ENCODE results near the gene PNPLA1.

PNPLA1 gene, protein sequence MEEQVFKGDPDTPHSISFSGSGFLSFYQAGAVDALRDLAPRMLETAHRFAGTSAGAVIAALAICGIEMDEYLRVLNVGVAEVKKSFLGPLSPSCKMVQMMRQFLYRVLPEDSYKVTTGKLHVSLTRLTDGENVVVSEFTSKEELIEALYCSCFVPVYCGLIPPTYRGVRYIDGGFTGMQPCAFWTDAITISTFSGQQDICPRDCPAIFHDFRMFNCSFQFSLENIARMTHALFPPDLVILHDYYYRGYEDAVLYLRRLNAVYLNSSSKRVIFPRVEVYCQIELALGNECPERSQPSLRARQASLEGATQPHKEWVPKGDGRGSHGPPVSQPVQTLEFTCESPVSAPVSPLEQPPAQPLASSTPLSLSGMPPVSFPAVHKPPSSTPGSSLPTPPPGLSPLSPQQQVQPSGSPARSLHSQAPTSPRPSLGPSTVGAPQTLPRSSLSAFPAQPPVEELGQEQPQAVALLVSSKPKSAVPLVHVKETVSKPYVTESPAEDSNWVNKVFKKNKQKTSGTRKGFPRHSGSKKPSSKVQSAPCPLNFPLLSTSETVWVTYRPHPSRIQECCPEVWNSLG

DNA sequence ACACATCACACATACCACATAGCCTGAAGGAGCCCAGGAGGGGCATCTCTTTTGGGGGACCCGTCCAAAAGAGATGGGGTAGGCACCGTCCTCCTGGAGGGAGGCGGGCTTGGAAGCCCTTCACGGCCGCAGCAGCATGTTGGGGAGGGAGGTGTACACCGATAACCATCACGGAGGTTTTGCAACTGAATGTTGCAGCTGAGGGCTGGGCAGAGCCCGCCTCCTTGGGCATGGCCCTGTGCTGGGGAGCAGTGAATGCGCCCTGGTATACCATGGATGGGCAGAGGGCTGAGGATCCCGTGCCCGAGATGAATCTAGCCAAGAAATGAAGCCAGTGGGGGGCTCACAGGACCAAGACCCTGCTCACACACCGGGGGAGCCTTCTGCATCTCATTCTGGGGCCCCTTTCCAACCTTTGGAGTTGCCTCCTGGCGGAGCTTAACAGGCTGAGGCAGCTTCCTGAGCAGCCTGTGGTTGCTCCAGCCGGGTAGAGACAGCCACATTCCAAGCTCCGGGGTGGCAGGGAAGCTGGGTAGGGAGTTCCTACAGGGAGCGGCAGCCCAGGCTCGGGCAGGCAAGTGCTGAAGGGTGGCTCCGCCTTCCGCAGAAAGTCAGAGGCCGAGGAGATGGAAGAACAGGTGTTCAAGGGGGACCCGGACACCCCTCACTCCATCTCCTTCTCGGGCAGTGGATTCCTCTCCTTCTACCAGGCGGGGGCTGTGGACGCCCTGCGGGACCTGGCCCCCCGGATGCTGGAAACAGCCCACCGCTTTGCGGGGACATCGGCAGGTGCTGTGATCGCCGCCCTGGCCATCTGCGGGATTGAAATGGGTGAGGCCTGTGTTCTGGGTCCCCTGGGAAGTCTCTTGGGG lies at the start of gene PNPLA1:
TSS of gene PNPLA1 (plus strand) at position 227 of the 872 bp plus-strand sequence. CDS start at position 627, 400 bp downstream.
- no peak for DNase-seq

DNA sequence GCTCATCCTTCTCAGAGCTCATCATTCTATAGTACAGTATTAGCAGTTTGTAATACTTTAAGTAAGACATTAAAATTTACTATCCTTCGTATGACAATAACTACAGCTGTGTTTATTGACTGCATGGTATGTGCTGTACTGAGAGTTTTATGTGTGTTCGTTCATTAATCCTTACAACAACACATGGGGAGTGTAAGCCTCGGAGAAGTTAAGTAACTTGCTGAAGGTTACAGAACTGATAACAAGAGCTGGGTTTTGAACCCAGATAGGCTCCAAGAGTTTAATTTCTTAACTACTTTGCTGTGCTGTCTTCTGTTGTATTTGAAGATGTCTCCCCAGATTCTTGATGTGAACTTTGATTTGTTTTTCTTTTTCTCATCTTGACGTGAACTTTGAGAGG lies 49.6 kb upstream of the PNPLA1 start:
- DNase-seq: no peak

DNA sequence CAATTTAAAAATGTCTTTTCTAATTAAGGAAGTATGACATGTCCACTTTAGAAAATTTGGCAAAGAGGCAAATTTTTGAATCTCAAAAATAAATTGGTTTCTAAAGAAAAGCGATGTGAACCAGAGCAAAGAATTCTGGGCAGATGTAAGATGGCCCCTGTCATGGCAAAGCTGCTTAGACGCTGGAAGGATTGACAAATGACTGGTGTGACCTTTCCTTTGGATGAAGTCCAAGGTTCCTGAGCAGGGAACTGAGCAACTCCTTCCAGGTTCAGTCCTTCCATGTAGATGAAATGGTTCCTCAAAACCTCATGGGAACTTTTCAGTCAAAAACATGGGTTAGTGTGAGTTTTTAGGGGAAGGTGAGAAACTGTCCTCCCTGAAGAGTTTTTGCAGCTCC lies 48.2 kb upstream of the PNPLA1 start:
- no peak for DNase-seq

DNA sequence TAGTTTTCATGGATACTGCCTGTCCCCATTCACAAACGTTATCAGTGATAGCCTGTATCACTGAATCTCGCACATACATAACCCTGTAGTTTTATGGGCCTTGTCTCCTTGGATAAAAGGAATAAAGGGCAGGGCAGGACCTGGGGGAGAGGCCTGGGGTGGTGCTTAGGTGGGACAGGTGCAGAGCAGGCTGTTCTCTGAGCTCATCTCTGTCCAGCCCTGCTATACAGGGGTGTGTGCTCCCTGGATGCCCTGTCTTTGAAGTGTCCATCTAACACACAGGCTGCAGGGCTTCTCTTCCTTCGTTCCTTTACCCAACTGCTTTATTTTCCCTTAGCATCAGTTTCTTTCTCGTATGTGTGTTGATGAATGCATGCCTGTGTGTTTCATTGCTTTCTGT lies 46.9 kb upstream of the PNPLA1 start:
- DNase-seq: no peak

DNA sequence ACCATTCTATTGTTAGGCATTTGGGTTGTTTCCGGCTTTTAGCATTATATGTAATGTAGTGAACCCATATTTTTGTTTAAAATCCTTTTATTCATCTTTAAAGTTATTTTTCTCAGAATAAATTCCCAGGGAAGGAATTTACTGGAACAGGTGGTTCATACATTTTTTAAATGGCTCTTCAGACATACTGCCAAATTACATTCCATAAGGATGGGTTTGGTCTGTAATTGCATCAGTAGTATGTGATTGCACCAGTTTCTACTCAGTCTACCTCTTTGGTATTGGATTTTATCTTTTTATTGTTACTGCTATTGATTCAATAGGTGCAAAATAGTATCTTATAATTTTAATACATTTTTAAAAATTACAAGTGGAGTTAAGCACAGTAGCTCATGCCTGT lies 46.2 kb upstream of the PNPLA1 start:
- no peak for DNase-seq

DNA sequence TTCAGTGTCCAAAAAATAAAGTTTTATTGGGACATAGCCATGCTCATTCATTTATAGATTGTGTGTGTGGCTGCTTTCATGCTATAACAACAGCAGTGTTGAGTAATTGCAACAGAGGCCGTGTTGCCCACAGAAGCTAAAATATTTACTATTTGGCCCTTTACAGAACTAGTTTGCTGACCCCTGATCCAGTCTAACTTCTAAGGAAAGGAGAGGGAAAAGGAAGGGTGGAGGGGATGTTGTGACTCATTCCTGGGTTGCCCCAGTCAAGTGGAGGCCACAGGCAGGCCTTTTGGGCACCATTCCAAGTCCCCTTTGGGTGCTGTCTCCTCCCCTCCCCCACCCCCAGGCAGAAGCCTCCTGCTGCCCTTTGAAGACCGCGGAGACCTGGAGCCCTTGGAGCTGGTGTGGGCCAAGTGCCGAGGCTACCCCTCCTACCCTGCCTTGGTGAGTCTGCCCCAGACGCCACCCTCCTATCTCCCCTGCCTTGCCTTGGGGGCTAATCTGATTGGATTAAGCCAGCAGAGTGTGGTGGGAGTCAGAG lies 44.9 kb upstream of the PNPLA1 start:
- no peak for DNase-seq

DNA sequence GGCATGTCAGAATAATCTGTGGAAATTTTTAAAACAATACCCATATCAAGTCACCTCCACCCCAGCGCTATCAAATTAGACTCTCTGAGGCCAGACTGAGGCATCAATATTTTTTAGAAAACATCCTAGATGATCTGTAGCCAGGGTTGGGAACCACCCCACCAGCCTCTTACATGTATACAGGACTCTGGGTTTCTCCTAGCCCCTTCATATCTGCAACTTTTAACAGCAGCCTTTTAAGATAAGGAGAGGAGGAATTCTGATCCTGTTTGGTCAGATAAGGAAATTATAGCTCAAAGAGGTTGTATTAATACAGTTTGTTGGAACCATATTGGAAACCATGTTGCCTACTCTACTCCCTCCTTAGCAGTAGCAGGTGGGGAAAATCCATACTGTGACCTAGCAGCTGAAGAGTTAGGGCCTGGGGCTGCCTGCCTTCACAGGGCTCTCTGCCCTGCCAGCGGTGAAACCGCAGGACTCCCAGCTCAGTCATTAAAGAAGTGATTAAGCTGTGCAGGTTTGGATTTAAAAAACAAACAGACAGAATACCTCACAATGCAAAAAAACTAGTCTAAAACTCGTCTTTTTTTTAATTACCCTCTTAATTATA lies 43.3 kb upstream of the PNPLA1 start:
- no peak for DNase-seq

DNA sequence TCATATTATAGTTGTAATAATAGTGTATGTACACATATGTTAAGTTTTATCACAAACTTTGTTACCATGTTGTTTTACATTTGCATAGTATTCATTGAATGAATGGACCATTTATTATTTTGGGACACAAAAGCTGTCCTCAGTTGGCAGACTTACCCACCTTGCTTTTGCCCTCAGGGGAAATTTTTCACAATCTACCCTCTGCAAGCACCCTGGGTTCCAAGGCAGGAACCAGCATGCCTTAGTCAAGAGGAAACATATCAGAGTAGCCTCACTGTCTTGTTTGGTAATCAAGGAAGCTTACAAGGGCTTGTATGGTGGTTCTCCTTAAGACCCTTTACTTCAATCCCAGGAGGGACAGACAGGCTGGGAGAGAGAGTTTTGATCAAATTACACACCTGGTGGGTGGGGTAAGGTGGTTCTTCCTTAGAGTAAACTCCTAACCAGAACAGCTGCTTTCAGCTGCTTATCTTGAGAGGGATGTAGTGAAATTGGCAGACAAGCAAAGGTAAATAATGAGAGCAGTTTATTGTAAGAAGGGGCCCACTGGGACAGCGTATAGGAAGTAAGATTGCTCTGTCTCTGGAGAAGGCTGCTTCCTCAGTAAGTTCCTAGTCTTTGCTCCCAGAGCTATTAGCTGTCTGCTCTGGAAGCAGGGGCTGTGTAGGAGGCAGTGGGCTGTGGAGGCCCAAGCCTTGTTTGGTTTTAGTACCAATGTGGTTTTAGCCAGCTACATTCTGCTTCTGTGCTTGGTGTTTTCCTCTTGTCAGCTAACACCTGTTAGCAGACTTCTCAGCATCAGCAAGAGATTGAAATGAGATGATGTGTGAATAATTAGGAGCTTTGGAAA lies 42.3 kb upstream of the PNPLA1 start:
- DNase-seq: peak; percentile 36 to 71

DNA sequence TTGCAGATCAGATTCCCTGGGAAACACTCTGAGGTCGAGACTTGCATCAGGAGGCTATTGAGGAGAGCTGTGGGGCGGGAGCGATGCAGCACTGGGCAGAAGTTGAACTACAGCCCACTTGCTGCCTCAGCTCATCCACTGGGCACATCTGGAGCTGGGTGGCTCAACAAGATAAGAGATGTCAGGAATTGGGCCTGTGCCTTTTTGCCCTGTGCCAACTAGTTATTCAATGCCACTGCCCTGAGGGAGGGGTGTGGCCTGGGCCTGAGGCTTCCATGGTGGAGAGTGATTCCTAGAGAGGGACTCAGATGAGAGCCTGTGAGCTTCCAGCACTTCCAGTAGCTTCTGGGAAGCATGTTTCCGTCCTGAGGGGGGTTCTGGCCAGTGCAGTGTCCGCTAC lies 40.6 kb upstream of the PNPLA1 start:
- no peak for DNase-seq

DNA sequence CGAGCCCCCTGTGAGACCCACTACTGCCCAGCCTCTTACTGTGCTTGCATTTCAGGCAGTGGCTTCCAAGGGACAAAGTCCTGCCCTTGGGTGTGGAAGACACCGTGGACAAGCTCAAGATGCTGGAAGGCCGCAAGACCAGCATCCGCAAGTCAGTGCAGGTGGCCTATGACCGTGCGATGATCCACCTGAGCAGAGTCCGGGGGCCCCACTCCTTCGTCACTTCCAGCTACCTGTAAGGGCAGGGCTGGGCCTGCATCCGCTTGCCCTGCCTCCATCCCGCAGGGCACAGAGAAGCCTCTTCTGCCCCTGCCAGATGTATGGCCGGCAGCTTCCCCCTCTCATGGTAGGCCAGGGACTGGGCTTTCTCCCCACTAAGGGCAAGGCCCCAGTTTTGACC lies 39.5 kb upstream of the PNPLA1 start:
- no peak for DNase-seq

DNA sequence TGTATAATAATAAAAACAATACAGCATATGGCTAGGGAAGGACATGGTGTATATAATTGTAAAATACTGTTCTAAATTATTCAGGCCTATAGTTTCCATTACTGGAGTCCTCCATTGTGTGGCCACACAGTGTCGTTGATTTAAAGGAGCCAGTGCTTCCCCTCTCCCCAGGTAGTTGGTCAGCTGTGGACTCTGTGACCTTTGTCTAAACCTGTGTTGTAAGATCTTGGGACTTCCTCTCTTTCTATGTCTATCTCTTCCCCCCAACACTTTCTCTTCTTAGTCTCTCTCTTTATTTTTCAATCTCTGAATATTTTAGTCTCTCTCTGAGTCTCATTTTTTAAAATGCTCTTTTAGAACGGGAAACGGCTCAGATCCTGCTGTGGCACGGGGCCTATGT lies 37.7 kb upstream of the PNPLA1 start:
- no peak for DNase-seq

DNA sequence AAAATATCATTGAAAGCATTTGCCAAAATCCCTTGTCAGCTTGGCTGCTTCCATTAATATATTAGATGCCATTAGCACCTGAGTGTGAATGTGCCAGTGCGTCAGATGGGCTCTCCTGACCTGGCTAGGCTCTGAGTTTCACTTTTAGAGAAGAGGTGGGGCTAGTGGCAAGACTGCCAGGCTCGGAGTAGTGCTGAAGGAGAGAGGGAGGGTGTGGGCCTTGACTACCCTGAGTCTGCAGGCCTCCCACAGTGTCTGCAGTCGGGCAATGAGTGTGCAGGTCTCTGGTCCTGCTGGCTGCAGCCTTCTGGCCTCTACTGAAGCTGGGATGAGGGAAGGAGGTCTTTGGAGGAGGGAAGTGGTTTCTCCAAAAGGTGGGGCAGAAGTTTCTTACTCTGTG lies 34.6 kb upstream of the PNPLA1 start:
- no peak for DNase-seq

DNA sequence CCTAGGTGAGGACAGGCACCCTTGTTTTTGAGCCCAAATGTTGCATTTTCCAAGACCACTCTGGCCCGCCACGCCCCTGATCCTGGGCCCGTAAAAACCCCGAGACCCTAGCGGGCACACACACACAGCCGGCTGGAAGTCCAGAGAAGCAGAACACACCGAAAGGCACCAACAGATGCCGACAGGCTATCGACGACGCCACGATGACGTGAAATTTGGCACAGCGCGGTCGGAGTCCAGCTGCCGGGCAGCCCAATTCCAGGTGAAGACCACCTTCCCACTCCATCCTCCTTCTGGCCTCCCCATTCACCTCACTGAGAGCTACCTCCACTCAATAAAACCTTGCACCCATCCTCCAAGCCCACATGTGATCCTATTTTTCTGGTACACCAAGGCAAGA lies 34.0 kb upstream of the PNPLA1 start:
- no peak for DNase-seq

DNA sequence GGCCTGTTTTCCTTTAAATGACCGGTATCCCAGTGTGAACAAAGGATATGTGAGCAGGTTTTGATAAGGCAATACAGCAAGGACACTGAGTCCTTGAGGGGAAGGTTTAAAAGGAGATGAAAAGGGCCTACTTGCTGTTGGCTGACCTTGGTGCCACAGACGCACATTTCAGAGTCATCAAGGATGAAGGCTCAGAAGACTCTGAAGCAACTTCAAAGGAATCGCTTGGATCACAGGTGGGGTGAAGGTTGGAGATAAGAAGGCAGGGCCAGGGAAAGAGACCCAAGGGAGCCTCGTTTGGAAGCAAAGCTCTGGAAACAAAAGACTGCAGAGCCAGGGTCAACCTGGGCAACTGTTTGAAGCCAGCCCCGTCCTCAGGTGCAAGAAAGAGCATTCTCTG lies 30.1 kb upstream of the PNPLA1 start:
- no peak for DNase-seq

DNA sequence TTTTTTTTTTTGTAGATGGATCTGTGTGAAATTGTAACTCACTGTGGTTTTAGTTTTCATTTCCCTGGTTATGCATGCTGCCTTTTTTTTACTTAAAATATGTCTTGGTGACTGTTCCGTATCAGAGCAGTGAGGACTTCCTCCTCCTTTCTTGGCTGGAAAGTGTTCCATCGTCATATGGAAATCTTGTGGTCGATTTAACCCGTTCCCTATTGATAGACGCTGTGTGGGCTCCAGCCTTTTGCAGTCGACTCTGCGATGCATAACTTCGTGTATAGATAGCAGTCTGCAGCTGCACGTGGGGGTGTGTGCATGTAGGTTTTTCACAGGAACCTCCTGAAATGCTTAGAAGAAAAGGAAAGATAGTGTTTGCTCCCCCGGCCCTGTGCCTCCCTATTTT lies 28.1 kb upstream of the PNPLA1 start:
- DNase-seq: no peak

DNA sequence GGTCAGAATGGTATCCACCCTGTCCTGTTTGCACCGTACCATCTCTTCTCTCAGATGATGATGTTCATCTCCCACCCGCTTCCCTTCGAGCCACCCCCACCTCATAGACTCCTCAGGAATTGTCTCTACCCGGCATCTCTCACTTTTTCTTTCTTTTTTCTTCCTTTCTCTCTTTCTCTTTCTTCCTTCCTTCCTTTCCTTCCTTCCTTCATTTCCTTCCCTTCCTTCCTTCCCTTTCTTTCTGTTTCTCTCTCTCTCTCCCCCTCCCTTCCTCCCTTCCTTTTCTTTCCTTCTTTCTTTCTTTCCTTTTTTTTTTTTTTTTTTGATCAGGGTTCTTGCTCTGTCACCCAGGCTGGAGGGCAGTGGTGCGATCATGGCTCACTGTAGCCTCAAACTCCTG lies 27.7 kb upstream of the PNPLA1 start:
- no peak for DNase-seq

DNA sequence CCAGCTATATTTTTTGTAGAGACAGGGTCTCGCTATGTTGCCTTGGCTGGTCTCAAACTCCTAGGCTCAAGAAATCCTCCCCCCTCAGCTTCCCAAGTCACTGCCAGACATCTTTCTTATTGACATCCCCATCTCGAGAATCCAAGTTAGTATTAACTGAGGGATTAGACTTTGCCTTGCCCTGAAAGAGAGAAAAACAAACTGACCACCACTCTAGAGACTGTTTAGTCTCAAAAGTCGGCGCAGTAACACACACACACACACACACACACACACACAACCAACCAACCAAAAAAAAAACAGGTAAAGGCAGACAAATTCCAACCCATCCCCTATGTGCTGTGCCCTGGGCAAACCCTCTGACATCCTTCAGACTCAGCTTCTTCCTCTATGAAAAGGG lies 27.2 kb upstream of the PNPLA1 start:
- DNase-seq: no peak

DNA sequence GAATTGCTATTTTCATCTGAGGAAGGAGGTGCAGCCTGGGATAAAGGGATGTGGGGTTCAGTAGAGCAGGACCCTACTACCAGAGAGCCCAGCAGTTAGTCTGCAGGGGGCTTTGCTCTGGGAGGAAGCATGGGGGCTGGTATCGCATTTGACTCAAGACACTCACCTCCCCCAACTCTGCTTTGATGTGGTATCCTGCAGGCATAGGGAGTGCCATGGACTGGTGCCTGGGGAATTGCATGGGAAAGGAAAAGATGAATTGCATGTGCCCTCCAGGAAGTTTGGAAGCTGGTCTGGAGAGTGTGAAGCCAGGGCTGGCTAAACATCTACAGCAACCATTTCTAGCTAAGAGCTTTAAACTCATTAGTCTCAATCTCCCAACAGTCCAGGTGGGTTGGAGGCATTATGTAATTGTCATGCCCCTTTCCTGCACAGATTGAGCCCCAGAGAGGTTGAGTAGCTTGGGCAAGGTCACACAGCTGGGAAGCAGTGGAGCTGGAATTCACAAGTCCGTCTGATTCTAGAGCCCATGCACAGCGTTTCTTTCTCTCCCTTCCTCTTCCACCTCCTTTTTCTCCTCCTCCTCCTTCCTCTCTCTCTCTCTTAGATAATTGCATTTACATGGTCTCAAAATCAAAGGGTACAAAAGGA lies 26.2 kb upstream of the PNPLA1 start:
- no peak for DNase-seq

DNA sequence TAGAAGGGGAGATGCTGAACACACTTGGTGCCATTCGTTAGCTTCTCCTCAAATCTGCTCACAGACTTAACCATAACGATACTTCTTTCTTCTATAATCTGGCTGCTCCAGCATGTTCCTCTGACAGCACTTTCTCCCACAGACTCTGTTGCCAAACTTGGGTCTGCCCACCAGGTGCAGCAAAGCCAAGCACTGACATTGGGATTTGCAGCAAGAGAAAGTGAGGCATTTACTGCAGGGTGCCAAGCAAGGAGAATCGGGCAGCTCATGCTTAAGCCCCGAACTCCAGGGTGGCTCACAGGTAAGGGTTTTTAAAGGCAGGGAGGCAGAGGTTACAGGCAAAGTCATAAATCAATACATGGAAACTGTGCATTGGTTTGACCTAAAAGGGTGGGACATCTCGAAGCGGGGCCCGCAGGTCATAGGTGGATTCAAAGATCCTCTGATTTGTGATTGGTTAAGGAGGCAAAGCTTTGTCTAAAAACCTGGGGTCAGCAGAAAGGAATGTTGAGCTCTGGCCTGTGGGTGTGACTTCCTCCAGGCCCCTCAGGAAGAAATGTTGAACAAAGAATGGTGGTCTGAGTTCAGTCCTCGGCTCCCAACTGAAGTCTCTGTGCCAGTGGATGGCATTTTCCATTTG lies 25.1 kb upstream of the PNPLA1 start:
- DNase-seq: no peak

DNA sequence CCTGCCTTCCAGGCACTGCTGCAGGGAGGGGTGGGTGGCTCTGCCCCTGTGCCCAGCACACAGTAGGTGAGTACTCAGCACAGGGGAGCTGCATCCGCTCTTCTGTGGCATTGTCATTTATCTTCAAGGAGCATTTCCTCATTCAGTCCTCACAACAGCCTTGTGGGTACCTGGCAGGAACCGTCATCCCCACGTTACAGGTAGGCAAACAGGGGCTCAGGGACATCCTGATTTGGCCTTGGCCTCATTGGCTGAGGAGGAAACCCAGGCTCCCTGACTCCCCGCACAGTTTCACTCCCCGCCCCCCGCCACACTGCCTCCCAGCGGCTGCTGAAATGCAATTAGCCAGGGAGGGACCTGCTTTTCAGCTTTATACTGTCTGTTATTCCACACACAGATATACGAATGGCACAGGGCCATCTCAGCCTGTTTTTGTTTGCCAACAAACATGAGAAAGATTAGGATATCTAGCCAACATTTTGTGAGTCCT lies 24.2 kb upstream of the PNPLA1 start:
- DNase-seq: no peak
